GM12878 (cell line): ENCODE measurements around the gene SKIDA1. TPM values are rescaled to one million over a fixed set of nuclear protein-coding genes. Genes with fewer than 3 reads are reported as not detected.

ENCODE experiments used
- ATF7 ChIP-seq: fragments of 450-650 bp; IDR thresholded peaks from 2 replicates; pipeline ENCODE4 v1.6.1; 2016; ENCODE audit warnings: low read depth, mild to moderate bottlenecking
- BACH1 ChIP-seq: fragments of 450-650 bp; IDR thresholded peaks from 2 replicates; pipeline ENCODE4 v1.6.1; 2017; ENCODE audit warnings: mild to moderate bottlenecking, borderline replicate concordance
- BMI1 ChIP-seq: fragments of 450-650 bp; IDR thresholded peaks from 2 replicates; pipeline ENCODE4 v1.6.1; 2016; ENCODE audit warnings: mild to moderate bottlenecking, moderate library complexity, borderline replicate concordance
- BRCA1 ChIP-seq: IDR thresholded peaks from 2 replicates; pipeline ENCODE4 v1.6.1; 2011; ENCODE audit warnings: low read depth, low read length, improper control_type of control experiment
- CREB1 ChIP-seq: IDR thresholded peaks from 2 replicates; pipeline ENCODE4 v1.6.1; 2012; ENCODE audit warnings: low read depth, mild to moderate bottlenecking, inconsistent platforms
- EGR1 ChIP-seq, 2 experiments: IDR thresholded peaks; 1 replicate in 1 of 2; 2 replicates in 1 of 2; pipeline ENCODE4 v1.6.1; 2011 to 2012; ENCODE audit warnings: low read depth in 2 of 2, low read length in 2 of 2, borderline replicate concordance in 1 of 2, mild to moderate bottlenecking in 1 of 2, moderate library complexity in 1 of 2
- ELK1 ChIP-seq: IDR thresholded peaks from 2 replicates; pipeline ENCODE4 v1.6.1; 2012; ENCODE audit warnings: low read depth, low read length, improper control_type of control experiment
- ETV6 ChIP-seq, 2 experiments: fragments of 450-650 bp in 1 of 2; IDR thresholded peaks in 1 of 2; conservative IDR thresholded peaks in 1 of 2; 2 replicates each; pipeline ENCODE4 v1.6.1; 2014; ENCODE audit warnings: antibody characterized with exemption in 1 of 2, borderline replicate concordance in 1 of 2, low read depth in 1 of 2, mild to moderate bottlenecking in 1 of 2, moderate library complexity in 1 of 2
- FOS ChIP-seq: IDR thresholded peaks from 3 replicates; pipeline ENCODE4 v1.6.1; 2011; ENCODE audit warnings: borderline replicate concordance; ENCODE audit not compliant: insufficient read length; ENCODE audit errors: extremely low read depth
- GABPA ChIP-seq: IDR thresholded peaks from 2 replicates; pipeline ENCODE4 v1.6.1; 2014; ENCODE audit warnings: antibody characterized with exemption, low read depth, mild to moderate bottlenecking, inconsistent platforms
- HCFC1 ChIP-seq: fragments of 150-350 bp; IDR thresholded peaks from 2 replicates; pipeline ENCODE4 v1.6.1; 2014; ENCODE audit warnings: low read length
- IKZF1 ChIP-seq: fragments of 450-650 bp; conservative IDR thresholded peaks from 2 replicates; pipeline ENCODE4 v1.6.1; 2017; ENCODE audit warnings: antibody characterized with exemption, mild to moderate bottlenecking
- IRF4 ChIP-seq: IDR thresholded peaks from 2 replicates; pipeline ENCODE4 v1.6.1; 2011; ENCODE audit warnings: low read depth, low read length
- MEF2A ChIP-seq: IDR thresholded peaks from 2 replicates; pipeline ENCODE4 v1.6.1; 2011; ENCODE audit warnings: low read depth, mild to moderate bottlenecking, low read length, moderate library complexity; ENCODE audit not compliant: insufficient read depth
- MEF2B ChIP-seq: fragments of 450-650 bp; IDR thresholded peaks from 2 replicates; pipeline ENCODE4 v1.6.1; 2018; ENCODE audit warnings: mild to moderate bottlenecking, moderate library complexity; ENCODE audit not compliant: partially characterized antibody, poor library complexity, severe bottlenecking
- MYB ChIP-seq: fragments of 150-350 bp; IDR thresholded peaks from 2 replicates; pipeline ENCODE4 v1.6.1; 2014; ENCODE audit warnings: mild to moderate bottlenecking, low read depth, low read length, borderline replicate concordance
- NR2C2 ChIP-seq: IDR thresholded peaks from 2 replicates; pipeline ENCODE4 v1.6.1; 2011; ENCODE audit warnings: borderline replicate concordance, low read depth; ENCODE audit not compliant: control insufficient read depth, insufficient read length
- NR2F1 ChIP-seq: fragments of 450-650 bp; conservative IDR thresholded peaks from 2 replicates; pipeline ENCODE4 v1.6.1; 2017; ENCODE audit warnings: mild to moderate bottlenecking
- RFX5 ChIP-seq: IDR thresholded peaks from 2 replicates; pipeline ENCODE4 v1.6.1; 2011; ENCODE audit warnings: low read depth, low read length, improper control_type of control experiment
- SIX5 ChIP-seq: IDR thresholded peaks from 2 replicates; pipeline ENCODE4 v1.6.1; 2011; ENCODE audit warnings: mild to moderate bottlenecking, low read depth, low read length, moderate library complexity; ENCODE audit not compliant: severe bottlenecking
- STAT1 ChIP-seq: fragments of 450-650 bp; conservative IDR thresholded peaks from 2 replicates; pipeline ENCODE4 v1.6.1; 2014; ENCODE audit warnings: antibody characterized with exemption, mild to moderate bottlenecking
- SUPT20H ChIP-seq: IDR thresholded peaks from 2 replicates; pipeline ENCODE4 v1.6.1; 2011; ENCODE audit warnings: low read depth, mild to moderate bottlenecking, low read length, moderate library complexity, borderline replicate concordance; ENCODE audit not compliant: control insufficient read depth
- YBX1 ChIP-seq: fragments of 450-650 bp; IDR thresholded peaks from 2 replicates; pipeline ENCODE4 v1.6.1; 2016; ENCODE audit warnings: antibody characterized with exemption
- YY1 ChIP-seq: IDR thresholded peaks from 2 replicates; pipeline ENCODE4 v1.6.1; 2011; ENCODE audit warnings: low read depth, mild to moderate bottlenecking, low read length
- ZNF207 ChIP-seq: fragments of 450-650 bp; IDR thresholded peaks from 2 replicates; pipeline ENCODE4 v1.6.1; 2014; ENCODE audit warnings: antibody characterized with exemption, mild to moderate bottlenecking, borderline replicate concordance
- ZNF384 ChIP-seq: IDR thresholded peaks from 2 replicates; pipeline ENCODE4 v1.6.1; 2012; ENCODE audit warnings: low read depth, mild to moderate bottlenecking, low read length, improper control_type of control experiment, borderline replicate concordance
- ZSCAN29 ChIP-seq: fragments of 450-650 bp; IDR thresholded peaks from 2 replicates; pipeline ENCODE4 v1.6.1; 2017; ENCODE audit warnings: mild to moderate bottlenecking, moderate library complexity
- polyA plus RNA-seq, 11 experiments: library from polyadenylated mRNA; depleted of rRNA in 4 of 11; unstranded in 6 of 11; stranded (reverse) in 5 of 11; fragments of >200 nt; fragmentation: Nextera tagmentation in 4 of 11; fragmentation: Illumina TruSeq in 1 of 11; extraction: Ambion mirVana in 4 of 11; extraction: Trizol in 1 of 11; gene quantifications; 1 replicate in 1 of 11; 2 replicates in 10 of 11; pipeline versions ENCODE4 v1.2.1 to v1.2.3, GENCODE V29; 2011 to 2016; ENCODE audit warnings: inconsistent platforms in 2 of 11, missing spikeins in 2 of 11, low read depth in 1 of 11
- total RNA-seq, 4 experiments: library from RNA; depleted of rRNA in 3 of 4; stranded (reverse); fragments of >200 nt in 3 of 4; fragmentation: Illumina TruSeq in 1 of 4; extraction: Trizol in 1 of 4; gene quantifications; 2 replicates each; pipeline versions ENCODE4 v1.2.1 to v1.2.3, GENCODE V29; 2013 to 2021
- TF ChIP-seq, protein P1 (sequence below): fragments of 450-650 bp; IDR thresholded peaks from 2 replicates; pipeline ENCODE4 v1.6.1; 2016; ENCODE audit warnings: mild to moderate bottlenecking

SKIDA1 gene
- total and polyA plus RNA-seq, 10 of the 15 experiments (the other 5 are each of a cell fraction or from before 2014, with no cell fraction given), result 0.05 to 0.90 (median 0.28) TPM

GRCh38 chr10:21534604-21535493 is 9.4 kb upstream of the SKIDA1 start (continued):
- no peak for TF ChIP-seq ELK1
- TF ChIP-seq SIX5, result no peak
- TF ChIP-seq ETV6 (conservative IDR thresholded peaks at IDR 0.05 in 1 of 2, IDR thresholded peaks at IDR 0.05 in 1 of 2; ENCODE audit: borderline replicate concordance in 1 of 2, low read depth in 1 of 2), result no peak
- TF ChIP-seq MEF2B, result no peak
- TF ChIP-seq SUPT20H, result no peak
- 0 out of 2 replicates have a peak, but pooled peaks have one; percentile 4 for TF ChIP-seq YY1
- no peak for TF ChIP-seq FOS
- TF ChIP-seq MEF2A, result no peak
- TF ChIP-seq NR2C2, result no peak
- 0 out of 2 replicates have a peak, but pooled peaks have one; percentile 12 for TF ChIP-seq NR2F1
- TF ChIP-seq STAT1, result no peak
- no peak for TF ChIP-seq ZSCAN29
- no peak for TF ChIP-seq YBX1
- TF ChIP-seq BACH1, result no peak
- TF ChIP-seq ZNF207, result no peak
- no peak for TF ChIP-seq ZNF384
- TF ChIP-seq, protein P1, sequence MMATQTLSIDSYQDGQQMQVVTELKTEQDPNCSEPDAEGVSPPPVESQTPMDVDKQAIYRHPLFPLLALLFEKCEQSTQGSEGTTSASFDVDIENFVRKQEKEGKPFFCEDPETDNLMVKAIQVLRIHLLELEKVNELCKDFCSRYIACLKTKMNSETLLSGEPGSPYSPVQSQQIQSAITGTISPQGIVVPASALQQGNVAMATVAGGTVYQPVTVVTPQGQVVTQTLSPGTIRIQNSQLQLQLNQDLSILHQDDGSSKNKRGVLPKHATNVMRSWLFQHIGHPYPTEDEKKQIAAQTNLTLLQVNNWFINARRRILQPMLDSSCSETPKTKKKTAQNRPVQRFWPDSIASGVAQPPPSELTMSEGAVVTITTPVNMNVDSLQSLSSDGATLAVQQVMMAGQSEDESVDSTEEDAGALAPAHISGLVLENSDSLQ, result no peak
- no peak for TF ChIP-seq RFX5
- peak in 1 of 2 experiments; percentile 27; a peak in 1 of 3 replicates for TF ChIP-seq EGR1 (IDR thresholded peaks at IDR 0.05; ENCODE audit: borderline replicate concordance in 1 of 2, low read depth in 2 of 2, low read length in 2 of 2)
- peak; percentile 31 for TF ChIP-seq IKZF1
- TF ChIP-seq BRCA1, result no peak
- TF ChIP-seq HCFC1, result no peak
- TF ChIP-seq MYB, result no peak
- TF ChIP-seq GABPA, result no peak
- no peak for TF ChIP-seq CREB1
- no peak for TF ChIP-seq ATF7
- TF ChIP-seq BMI1, result no peak
- no peak for TF ChIP-seq IRF4
